Measurements from ENCODE around the gene OTOF. TPM values are rescaled to one million over a fixed set of nuclear protein-coding genes. Genes with fewer than 3 reads are reported as not detected.

The OTOF gene
- total RNA-seq: not detected
- long read RNA-seq: 0 reads

DNA sequence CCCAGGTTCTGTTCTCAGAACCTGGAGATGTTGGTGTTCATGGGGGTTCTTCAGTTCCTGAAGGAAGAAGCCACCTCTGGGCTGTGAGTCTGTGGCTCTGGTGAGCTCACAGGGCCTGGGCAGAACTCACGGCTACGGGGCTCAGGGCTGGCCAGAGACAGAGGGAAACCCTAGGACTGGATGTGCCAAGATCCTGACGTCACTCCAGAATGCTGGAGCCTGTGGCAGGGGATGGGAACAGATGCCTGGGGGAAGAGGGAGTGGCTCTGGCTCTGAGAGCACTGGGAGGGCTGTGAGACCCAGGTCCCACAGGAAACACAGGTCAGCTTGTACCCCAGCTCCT is at the start of gene OTOF:
OTOF (minus strand) TSS at position 214 of the 343 bp plus-strand sequence.
- DNase-seq: peak; percentile 64
- ATAC-seq: peak; percentile 91
- intact Hi-C loops (cut with micrococcal nuclease): no loop called here

DNA sequence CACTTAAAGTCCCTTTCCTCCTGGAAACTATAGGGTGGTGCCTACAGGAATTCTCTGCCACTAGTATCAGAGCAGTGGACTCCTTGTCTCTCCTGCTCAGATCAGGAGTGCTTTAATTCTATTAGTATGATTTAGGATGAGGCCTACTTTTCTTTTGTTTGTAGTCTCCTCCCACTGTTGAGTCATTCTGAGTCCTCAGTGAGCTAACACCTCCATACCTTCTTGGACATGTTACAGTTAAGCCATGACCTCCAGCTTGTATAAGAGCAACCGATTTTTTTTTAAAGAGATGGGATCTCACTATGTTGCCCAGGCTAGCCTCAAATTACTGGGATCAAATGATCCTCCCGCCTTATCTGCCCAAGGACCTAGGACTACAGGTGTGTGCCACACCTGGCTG is 48.7 kb upstream of the OTOF start:
- DNase-seq: no peak
- no peak for ATAC-seq
- intact Hi-C loops (cut with micrococcal nuclease): no loop called here

DNA sequence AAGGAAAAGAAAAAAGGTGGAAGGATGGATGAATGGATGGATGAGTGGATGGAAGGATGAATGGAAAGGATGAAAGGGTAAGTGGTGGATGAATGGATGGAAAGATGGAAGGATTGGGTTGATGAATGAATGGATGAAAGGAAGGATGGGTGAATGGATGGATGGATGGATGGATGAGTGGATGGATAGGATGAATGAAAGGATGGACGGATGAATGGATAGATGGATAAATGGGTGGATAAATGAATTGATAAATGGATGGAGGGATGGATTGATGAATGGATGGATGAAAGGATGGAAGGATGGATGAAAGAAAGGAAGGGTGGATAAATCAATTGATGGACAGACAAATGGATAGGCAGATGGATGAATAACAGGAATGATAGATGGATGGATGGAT is 48.2 kb upstream of the OTOF start:
- no peak for ATAC-seq
- intact Hi-C loops (cut with micrococcal nuclease): no loop called here
- no peak for DNase-seq

DNA sequence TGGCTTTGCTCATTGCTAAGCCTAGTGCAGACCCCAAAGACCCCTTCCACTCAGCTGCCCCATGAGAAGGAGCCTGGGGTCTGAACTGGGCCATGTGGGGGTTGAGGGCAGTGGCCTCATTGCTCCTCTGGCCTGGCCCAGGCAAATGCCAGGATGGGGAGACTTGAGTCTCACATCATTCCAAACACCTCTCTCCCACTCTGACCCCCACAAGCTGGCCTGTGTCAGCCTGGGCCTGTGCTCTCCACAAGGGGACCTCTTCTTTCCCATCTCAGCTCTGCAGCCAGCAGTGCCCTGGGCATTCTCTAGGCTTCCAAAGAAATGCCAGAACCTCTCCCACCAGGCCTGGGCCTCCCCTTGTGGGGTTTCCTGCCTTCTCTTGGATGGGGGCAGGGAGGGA is 45.8 kb upstream of the OTOF start:
- ATAC-seq: no peak
- intact Hi-C loops (cut with micrococcal nuclease): no loop called here
- DNase-seq: no peak

DNA sequence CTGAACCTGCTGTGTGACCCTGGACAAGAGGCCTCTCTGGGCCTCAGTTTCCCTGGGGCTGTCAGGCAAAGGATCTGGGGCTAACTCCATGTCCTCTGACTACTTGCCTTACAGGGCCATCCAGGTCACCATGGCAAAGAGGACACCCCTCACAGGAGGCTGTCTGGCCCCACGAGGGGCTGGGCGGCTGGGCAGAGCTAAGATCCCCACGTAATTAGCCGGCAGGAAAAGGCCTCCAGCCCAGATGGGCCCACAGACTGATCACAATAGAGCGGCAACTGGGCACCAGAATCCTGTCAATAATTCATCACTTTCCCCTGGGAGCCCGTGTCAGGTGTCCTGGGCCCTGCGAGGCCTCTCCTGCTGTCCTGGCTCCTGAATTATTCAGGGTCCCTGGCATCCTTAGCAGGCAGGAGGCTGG is 44.8 kb upstream of the OTOF start:
- intact Hi-C loops (cut with micrococcal nuclease): no loop called here
- ATAC-seq (no peak), DNase-seq (no peak)

DNA sequence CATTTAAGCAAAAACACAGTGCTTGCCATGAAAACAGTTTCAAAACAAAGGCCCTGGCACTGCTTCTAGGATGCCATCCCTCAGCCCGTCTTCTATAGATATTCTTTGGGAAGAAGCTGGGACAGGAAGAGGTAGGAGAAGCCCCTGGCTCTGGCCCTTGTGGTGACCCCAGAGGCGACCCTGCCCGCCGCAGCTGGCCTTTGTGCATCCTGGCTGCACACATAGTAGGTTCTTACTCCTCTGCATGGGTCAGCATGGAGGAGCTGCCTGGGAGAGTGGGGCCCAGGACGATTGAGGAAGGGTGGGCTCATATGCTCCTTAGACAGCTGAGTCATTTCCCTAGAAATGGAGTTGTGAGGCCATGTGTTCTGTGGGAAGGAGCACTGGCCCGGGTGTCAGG is 44.4 kb upstream of the OTOF start:
- no peak for DNase-seq
- ATAC-seq: no peak
- intact Hi-C loops (cut with micrococcal nuclease): no loop called here

DNA sequence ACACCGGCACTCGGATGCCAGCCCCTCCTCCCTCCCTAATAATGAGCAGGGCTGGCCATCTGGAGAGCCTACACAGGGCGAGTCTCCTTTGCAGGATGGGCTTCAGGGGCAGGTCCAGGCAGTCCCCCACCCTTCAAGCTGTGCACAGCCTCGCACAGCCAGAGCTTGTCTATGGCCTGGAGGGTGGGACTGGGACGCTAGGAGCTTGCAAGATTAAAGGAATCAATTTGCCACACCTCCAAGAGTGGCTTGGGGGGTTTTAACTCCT is 43.9 kb upstream of the OTOF start:
- intact Hi-C loops (cut with micrococcal nuclease): no loop called here
- ATAC-seq (no peak), DNase-seq (no peak)

DNA sequence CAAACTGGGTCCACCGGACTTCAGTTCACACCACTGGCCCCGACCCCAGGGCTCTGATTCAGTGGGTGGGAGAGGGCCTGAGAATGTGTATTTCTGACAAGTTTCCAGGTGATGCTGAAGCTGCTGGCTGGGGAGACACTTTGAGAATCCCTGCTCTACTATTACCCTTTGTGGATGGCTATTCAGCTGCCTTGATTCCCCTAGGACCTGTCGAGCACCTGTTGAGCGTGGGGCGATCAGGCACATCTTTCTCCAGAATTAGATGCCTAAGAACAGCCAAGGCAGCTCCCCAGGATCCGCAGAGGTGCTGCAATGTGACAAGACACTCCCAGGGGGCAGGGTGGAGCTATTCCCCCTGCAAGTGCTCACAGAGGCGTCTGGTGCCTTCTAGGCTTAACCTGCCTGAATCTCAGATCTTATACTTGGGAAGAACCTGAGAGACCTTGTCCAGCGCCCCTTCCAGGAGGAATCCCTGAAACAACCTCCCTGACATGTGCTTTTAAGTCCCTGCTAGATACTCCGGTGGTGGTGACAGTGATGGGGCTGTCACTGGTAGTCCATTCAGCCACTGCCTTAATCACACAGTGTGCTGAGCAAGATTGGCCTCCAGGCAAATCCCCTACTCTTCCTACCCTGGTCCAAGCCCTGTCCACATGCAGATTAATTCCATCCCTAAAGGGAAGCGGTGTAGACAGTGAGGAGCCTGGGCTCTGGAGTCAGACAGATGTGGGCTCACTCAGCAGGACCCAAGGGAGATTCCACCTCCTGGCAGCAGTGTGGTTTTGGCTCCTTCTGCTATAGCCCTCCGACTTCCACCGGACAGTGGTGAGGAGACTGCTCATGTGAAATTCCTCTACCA is 43.4 kb upstream of the OTOF start:
- no peak for DNase-seq
- ATAC-seq: no peak
- intact Hi-C loops (cut with micrococcal nuclease): no loop called here

DNA sequence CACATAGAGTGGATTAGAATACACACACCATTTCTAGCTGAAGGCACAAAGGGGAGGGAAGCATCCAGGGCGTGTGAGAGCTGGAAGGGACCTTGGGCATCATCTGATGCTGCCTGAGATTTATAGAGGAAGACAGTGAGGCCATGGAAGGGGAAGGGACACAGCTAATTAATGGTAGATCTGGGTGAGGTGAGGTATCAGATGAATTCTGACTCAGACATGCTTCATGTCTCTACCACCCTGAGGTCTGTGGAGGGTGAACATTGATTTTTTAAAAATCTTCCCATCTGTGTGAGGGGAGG is 42.2 kb upstream of the OTOF start:
- DNase-seq (no peak), ATAC-seq (no peak)
- intact Hi-C loops (cut with micrococcal nuclease): no loop called here

DNA sequence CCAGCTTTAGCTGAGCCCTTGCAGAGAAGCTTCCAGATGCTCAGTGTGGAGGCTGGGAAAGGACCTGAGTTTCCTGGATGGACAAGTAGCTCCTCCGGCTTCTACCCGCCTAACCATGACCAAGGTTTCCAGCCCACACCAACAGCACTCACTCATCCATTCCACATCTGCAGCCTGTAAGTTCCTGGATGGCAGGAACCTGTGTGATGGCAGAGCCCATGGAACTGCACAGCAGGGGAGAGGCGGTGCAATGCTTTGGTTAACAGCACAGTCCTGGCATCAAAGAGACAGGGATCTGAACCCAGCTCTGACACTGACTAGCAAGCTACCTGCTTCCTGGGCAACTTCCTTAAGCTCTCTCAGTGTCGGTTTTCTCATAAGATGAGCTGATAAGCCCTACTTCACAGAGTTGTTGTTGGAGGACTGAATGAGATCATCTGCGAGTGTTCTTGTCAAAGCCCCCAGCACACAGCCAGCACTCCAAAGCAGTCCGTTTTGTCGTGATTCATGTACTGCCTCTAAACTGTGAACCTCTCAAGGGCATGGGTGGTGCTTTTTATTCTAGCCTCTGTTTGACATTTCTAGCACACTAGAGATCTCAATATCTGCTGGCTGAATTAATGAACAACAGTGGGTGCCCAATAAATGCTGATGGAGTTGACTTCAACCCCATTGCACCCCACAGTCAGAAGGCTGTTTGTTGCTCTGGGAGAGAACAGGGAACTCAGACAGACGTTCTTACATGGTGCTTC is 41.6 kb upstream of the OTOF start:
- intact Hi-C loops (cut with micrococcal nuclease): no loop called here
- DNase-seq: no peak
- no peak for ATAC-seq

DNA sequence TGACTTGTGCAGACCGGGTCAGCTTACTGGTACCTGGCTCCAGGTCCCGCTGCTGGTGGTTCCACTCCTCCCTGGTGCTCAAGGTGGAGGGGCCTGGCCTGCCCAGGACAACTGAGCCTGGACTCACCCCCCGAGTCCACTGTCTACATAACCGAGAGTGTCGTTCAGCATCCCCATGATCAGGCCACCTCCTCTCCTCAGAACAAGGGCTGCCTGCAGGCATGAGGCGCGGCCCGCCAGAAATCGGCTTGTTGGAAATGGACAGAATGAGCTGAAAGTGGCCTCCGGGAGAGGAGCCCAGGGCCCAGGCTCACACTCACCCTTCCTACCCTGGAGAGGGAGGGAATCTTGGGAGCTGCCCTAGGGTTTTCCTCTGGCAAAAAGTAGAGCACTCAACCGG is 38.9 kb upstream of the OTOF start:
- intact Hi-C loops (cut with micrococcal nuclease): no loop called here
- ATAC-seq: no peak
- DNase-seq: peak; percentile 20

DNA sequence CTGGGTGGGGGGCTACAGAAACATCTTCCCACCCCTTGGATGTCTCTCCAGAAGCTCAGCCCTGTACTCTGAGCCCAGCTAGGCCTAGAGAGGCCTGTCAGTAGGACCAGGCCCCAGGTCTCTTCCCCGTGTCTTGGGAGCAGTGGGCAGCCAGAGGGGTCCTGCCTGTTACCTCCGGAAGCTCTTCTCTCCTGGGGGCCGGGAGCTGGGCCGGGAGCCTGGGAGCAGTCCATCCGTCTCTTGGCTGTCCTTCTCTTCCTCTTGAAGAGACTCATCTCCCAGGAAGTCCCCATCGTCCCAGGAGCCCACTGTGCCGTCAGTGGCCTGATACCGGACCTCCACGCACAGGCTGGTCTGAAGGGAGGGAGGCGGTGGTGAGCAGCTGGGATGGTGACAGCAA is 38.3 kb upstream of the OTOF start:
- intact Hi-C loops (cut with micrococcal nuclease): no loop called here
- peak; percentile 15 for DNase-seq
- ATAC-seq: no peak

DNA sequence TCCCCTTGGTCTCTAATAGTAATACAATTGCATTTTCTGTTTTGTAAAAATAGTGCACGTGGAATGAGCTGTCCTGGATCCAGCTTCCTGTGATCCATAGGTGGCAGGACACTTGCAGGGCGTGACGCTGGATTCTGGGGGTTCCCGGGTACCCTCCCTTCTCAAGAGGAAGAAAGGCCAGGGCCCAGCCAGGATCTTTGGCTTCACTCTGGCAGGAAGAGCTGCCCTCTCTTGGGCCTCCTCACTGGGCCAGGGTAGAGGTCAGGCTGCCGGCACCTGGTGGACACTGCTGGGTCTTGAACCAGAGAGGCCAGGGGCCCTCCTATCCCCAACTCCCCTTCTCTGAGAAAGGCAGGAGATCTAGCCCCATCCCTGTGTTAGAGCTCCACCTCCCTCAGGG is 37.8 kb upstream of the OTOF start:
- intact Hi-C loops (cut with micrococcal nuclease): no loop called here
- ATAC-seq: no peak

DNA sequence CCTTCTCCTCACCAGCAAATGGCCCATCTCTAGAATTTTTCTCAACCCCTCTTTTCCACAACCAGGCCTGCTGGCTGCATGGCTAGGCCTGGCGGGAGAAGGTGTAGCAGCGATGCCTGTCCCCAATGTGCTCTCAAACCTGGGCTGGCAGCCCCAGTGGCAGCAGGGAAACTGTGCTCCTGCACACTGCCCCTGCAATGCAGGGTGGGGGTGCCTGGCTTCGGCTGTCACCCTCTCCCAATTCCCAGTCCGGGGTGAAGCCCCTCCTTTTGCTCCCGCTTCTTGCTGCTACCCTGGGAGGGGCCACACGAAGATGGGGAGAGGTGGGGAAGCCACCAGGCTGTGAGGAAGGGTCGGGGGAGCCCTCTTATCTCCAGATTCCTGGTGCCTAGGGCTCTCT is 36.1 kb upstream of the OTOF start:
- ATAC-seq (no peak), DNase-seq (no peak)
- intact Hi-C loops (cut with micrococcal nuclease): no loop called here

More for the DNA sequence above, 37.8 kb upstream of the OTOF start:
- peak; percentile 14 for DNase-seq

DNA sequence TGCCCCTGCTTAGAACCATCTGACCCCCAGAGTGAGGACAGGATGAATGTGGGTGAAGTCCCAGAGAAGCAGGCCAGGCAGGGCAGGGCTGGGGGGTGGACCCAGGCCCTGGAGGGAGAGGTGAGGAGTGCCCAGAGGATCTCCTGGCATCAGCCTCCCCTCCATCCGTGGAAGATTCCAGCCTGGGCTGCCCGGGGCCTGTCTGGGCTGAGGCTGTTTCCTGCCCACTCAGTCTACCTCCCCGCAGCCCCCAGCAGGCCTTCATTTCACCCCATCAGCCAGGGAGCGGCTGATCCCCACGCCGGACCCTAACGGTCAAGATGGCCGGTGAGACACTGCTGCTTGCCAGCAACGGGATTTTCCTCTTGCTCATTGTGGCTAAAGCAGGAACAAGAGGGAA is 35.3 kb upstream of the OTOF start:
- DNase-seq (no peak), ATAC-seq (no peak)
- intact Hi-C loops (cut with micrococcal nuclease): no loop called here

DNA sequence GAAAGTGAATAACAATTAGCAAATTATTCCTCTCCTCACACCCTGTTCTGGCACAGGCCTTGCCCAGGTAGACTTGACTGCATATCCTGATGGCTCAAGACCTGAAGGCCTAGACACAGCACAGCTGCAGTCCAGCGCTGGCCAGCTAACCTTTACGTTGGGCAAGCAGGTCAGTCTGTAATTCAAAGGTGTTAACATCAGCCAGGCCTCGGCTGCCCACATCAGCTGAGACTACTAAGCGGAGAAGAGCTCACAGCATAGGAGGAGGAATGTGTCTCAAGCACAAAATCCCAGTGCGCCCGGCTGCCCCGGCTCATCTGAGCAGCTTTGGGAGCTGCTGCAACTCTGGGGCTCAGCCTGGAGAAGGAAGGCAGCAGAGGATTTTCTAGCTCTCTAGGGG is 33.5 kb upstream of the OTOF start:
- ATAC-seq: no peak
- DNase-seq: peak; percentile 12
- intact Hi-C loops (cut with micrococcal nuclease): no loop called here

DNA sequence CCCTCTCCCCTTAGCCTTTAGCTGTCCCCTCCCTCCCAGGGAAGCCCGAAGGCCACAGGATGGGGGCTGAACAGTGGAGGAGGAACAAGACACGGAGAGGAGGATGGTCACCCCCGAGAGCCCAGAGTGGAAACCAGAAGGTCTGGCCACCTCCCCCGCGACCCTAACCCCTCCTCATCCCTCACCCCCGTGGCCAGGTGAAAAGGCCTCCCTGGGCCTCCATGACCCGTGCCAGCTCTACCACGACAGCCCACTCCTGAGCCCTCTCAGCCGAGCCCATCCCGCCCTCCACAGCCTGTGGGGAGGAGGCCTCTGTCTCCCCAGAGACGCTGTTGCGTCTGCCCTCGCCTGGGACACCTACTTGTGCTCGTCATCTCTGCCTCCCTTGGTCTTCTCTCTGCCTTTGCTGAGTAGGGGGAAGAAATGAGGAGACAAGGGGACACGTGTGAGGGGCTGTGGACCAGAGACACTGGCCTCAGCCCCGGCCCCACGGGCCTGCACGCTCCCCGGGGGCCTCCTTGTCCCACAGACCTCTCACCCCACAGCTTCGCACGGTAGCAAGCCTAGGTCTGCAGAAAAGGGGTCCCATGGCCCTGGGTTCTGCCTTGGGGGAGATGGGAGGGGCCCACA is 32.5 kb upstream of the OTOF start:
- intact Hi-C loops (cut with micrococcal nuclease): no loop called here
- ATAC-seq: no peak
- no peak for DNase-seq

DNA sequence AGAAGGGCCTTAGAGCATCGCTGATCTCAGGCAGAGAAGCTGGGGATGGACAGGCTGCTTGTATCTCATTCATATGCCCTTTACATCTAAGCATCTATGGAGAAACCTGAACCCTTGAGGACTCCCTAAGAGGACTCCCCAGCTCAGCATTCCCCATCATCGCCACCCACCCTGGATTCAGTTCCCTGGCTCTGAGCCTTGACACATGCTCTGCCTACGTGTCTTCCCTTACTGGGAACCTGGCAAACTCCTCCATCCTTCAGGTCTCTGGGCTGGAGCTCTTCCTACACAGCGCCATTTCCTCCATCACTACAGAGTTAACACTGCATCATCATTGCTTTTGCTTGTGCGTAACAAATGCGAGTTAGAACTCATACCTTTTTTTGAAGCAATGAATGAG is 31.2 kb upstream of the OTOF start:
- intact Hi-C loops (cut with micrococcal nuclease): no loop called here
- no peak for DNase-seq
- no peak for ATAC-seq

DNA sequence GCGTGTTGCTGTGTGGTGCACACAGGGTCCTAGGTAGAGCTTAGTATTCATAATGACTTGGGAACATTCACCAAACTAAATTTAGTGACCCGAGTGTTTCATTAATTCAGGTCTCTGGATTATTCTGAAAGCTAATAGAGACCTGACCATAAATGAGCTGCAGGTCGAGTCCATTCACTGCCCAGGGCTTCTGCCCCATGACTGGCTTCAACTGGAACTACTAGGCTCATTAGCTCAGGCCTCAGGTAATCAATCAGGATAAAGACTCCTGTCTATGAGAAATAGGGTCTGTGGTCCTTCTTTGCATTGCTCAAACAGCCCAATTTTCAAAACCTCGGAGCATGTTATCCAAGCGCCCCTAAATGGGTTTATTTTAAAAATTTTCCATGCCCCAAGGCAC is 30.0 kb upstream of the OTOF start:
- DNase-seq (no peak), ATAC-seq (no peak)
- intact Hi-C loops (cut with micrococcal nuclease): no loop called here

DNA sequence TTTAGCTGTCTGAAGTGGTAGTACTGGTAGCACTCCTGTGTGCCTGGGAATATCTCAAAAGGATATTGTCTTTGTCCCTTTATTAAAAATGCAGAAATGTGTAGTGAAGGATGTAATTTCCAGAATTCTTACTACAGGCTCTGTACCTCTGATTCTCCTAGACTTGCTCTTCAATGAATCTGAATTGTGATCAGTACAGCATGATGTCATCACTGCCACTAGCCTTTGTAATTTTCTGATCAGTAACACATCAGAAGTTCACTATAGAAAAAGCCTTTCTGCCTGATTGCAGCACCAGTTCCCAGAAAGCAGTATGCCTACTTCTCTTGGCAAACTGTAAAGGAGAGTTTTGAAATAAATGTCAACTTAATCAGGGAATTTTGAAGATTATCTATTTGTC is 29.2 kb upstream of the OTOF start:
- ATAC-seq (no peak), DNase-seq (no peak)
- intact Hi-C loops (cut with micrococcal nuclease): no loop called here

DNA sequence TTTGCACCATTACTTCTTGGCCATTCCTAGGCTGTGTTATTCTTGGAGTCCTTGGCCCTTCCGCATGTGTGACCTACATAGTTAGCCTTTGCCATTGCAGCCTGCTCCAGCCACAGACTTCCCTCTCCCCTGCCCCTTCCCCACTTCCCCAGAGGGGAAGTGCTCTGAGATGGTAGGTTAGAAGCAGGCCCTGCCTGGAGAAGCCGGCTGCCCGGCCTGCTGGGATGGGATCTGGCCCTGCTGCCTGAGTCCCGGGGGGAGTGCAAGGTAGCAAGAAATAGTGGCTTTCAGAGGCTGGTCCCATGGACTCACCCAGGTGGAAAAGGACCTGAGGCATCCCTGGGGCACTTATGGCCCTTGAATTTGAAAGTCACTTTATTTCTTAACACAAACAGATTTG is 28.4 kb upstream of the OTOF start:
- intact Hi-C loops (cut with micrococcal nuclease): no loop called here
- DNase-seq (no peak), ATAC-seq (no peak)

Measured in left ventricle myocardium superior (tissue), 1 donor.